Measurements from ENCODE around the gene CISD3.

DNA sequence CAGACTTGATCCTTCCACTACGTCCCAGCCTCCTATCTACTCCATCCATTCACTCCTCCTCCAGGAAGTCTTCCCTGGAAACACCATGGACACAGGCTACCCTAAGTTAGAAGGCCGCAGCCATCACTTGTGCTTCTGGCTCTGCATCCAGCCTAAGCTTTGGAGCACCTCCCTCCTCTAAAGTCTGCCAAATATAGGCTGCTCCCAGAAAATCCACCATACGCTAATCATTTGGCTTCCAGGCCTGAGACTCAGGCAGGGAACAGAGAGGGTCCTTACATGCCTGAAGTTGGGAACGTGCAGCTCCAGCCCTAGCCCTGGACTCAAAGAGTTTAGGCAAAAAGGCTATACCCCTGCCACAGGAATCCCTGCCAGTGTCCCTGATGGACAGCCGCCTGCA, 11.3 kb downstream of the CISD3 start:
- TF ChIP-seq, protein P1, sequence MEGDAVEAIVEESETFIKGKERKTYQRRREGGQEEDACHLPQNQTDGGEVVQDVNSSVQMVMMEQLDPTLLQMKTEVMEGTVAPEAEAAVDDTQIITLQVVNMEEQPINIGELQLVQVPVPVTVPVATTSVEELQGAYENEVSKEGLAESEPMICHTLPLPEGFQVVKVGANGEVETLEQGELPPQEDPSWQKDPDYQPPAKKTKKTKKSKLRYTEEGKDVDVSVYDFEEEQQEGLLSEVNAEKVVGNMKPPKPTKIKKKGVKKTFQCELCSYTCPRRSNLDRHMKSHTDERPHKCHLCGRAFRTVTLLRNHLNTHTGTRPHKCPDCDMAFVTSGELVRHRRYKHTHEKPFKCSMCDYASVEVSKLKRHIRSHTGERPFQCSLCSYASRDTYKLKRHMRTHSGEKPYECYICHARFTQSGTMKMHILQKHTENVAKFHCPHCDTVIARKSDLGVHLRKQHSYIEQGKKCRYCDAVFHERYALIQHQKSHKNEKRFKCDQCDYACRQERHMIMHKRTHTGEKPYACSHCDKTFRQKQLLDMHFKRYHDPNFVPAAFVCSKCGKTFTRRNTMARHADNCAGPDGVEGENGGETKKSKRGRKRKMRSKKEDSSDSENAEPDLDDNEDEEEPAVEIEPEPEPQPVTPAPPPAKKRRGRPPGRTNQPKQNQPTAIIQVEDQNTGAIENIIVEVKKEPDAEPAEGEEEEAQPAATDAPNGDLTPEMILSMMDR (IDR thresholded peaks at IDR 0.05; ENCODE audit: low read depth, low read length, missing input control) = no peak
- TF ChIP-seq, protein P2, sequence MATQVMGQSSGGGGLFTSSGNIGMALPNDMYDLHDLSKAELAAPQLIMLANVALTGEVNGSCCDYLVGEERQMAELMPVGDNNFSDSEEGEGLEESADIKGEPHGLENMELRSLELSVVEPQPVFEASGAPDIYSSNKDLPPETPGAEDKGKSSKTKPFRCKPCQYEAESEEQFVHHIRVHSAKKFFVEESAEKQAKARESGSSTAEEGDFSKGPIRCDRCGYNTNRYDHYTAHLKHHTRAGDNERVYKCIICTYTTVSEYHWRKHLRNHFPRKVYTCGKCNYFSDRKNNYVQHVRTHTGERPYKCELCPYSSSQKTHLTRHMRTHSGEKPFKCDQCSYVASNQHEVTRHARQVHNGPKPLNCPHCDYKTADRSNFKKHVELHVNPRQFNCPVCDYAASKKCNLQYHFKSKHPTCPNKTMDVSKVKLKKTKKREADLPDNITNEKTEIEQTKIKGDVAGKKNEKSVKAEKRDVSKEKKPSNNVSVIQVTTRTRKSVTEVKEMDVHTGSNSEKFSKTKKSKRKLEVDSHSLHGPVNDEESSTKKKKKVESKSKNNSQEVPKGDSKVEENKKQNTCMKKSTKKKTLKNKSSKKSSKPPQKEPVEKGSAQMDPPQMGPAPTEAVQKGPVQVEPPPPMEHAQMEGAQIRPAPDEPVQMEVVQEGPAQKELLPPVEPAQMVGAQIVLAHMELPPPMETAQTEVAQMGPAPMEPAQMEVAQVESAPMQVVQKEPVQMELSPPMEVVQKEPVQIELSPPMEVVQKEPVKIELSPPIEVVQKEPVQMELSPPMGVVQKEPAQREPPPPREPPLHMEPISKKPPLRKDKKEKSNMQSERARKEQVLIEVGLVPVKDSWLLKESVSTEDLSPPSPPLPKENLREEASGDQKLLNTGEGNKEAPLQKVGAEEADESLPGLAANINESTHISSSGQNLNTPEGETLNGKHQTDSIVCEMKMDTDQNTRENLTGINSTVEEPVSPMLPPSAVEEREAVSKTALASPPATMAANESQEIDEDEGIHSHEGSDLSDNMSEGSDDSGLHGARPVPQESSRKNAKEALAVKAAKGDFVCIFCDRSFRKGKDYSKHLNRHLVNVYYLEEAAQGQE (IDR thresholded peaks at IDR 0.05) = no peak
- no peak for TF ChIP-seq JUND (IDR thresholded peaks at IDR 0.05)
- TF ChIP-seq, protein P3, sequence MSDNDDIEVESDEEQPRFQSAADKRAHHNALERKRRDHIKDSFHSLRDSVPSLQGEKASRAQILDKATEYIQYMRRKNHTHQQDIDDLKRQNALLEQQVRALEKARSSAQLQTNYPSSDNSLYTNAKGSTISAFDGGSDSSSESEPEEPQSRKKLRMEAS (IDR thresholded peaks at IDR 0.05) = no peak
- no peak for TF ChIP-seq GABPA (IDR thresholded peaks at IDR 0.05 in 1 of 2, conservative IDR thresholded peaks at IDR 0.05 in 1 of 2)
- no peak for TF ChIP-seq YY1 (IDR thresholded peaks at IDR 0.05)

Measured in liver (tissue), 3 donors.